ENCODE measurements around the gene PRKAG2.

Gene PRKAG2

DNA sequence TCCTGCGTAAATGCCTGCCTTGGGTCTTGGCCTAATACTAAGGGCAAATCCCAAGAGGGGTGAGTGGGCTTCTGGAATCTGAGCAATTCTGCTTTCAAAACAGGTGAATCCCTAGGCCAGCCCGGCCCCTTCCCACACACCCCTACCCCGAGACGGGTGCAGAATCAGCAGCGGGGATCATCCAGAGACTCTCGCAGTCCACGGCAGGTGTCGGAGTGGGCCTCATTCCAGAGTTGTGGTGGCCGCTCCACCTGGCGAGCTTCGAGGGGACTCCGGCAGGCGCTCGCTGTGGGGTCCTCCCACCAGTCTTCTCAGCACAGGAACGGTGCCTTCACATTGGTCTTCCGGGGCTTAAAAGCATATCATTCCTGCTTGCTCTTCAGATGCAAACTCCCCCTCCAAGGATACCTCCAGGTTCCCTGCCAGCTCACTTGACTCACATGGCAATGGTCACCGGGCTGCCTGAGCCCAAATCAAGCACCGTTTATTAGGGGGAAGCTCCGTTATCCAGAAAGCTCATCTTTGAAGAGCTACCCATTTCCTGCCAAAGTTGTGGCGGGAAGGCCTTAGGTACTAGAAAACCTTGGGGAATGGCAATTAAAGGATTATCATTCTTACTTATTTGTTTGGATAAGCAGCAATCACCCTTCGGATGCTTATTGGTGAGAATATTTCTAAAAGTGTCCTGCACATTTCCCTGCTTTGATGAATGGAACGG is 67.6 kb downstream of the PRKAG2 start:
- Histone ChIP-seq H3K4me1 (ENCODE audit: insufficient read depth, low read length, severe bottlenecking) (no peaks in the 10 kb centered on the region), H3K9me2 (ENCODE audit: low read depth, low read length) (no peaks in the 10 kb centered on the region), H3K79me2 (ENCODE audit: insufficient read depth, low read length) (no peaks in the 10 kb centered on the region), H3K9ac (ENCODE audit: low read length) (no peak overlapping the region), H4K20me1 (ENCODE audit: insufficient read depth, low read length) (no peaks in the 10 kb centered on the region), H3F3A (ENCODE audit: insufficient read depth, low read length) (no peaks in the 10 kb centered on the region), H3K27ac (ENCODE audit: low read depth, low read length, poor library complexity, severe bottlenecking) (no peak overlapping the region), H3K4me2 (ENCODE audit: low read length) (no peak overlapping the region), H3K27me3 (ENCODE audit: insufficient read depth, low read length) (peaks cover 14% of the 10 kb centered on the region), H3K9me3 (ENCODE audit: low read length) (no peaks in the 10 kb centered on the region), H2AFZ (ENCODE audit: low read length) (no peak overlapping the region), H3K4me3 (ENCODE audit: low read depth, low read length, poor library complexity, severe bottlenecking) (no peak overlapping the region), H3K36me3 (ENCODE audit: insufficient read depth, low read length) (no peaks in the 10 kb centered on the region)
- TF ChIP-seq EZH2 (IDR thresholded peaks at IDR 0.05; ENCODE audit: borderline replicate concordance, low read length), result no peak
- TF ChIP-seq, protein P1, sequence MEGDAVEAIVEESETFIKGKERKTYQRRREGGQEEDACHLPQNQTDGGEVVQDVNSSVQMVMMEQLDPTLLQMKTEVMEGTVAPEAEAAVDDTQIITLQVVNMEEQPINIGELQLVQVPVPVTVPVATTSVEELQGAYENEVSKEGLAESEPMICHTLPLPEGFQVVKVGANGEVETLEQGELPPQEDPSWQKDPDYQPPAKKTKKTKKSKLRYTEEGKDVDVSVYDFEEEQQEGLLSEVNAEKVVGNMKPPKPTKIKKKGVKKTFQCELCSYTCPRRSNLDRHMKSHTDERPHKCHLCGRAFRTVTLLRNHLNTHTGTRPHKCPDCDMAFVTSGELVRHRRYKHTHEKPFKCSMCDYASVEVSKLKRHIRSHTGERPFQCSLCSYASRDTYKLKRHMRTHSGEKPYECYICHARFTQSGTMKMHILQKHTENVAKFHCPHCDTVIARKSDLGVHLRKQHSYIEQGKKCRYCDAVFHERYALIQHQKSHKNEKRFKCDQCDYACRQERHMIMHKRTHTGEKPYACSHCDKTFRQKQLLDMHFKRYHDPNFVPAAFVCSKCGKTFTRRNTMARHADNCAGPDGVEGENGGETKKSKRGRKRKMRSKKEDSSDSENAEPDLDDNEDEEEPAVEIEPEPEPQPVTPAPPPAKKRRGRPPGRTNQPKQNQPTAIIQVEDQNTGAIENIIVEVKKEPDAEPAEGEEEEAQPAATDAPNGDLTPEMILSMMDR (IDR thresholded peaks at IDR 0.05; ENCODE audit: low read length), result no peak

GRCh38 chr7:151808400-151809145 is 68.3 kb downstream of the PRKAG2 start:
- Histone ChIP-seq H3K9me2 (ENCODE audit: low read depth, low read length) (no peaks in the 10 kb centered on the region), H3K27me3 (ENCODE audit: insufficient read depth, low read length) (peaks cover 17% of the 10 kb centered on the region), H2AFZ (ENCODE audit: low read length) (no peak overlapping the region), H3K4me2 (ENCODE audit: low read length) (no peak overlapping the region), H3F3A (ENCODE audit: insufficient read depth, low read length) (no peaks in the 10 kb centered on the region), H4K20me1 (ENCODE audit: insufficient read depth, low read length) (no peaks in the 10 kb centered on the region), H3K9me3 (ENCODE audit: low read length) (no peaks in the 10 kb centered on the region), H3K4me1 (ENCODE audit: insufficient read depth, low read length, severe bottlenecking) (no peaks in the 10 kb centered on the region), H3K27ac (ENCODE audit: low read depth, low read length, poor library complexity, severe bottlenecking) (no peak overlapping the region), H3K9ac (ENCODE audit: low read length) (no peak overlapping the region), H3K79me2 (ENCODE audit: insufficient read depth, low read length) (no peaks in the 10 kb centered on the region), H3K36me3 (ENCODE audit: insufficient read depth, low read length) (no peaks in the 10 kb centered on the region), H3K4me3 (ENCODE audit: low read depth, low read length, poor library complexity, severe bottlenecking) (no peak overlapping the region)
- no peak for TF ChIP-seq EZH2 (IDR thresholded peaks at IDR 0.05; ENCODE audit: borderline replicate concordance, low read length)
- TF ChIP-seq, protein P1 (IDR thresholded peaks at IDR 0.05; ENCODE audit: low read length), result no peak

GRCh38 chr7:151807846-151808245 is 69.1 kb downstream of the PRKAG2 start:
- Histone ChIP-seq H3K9me2 (ENCODE audit: low read depth, low read length) (no peaks in the 10 kb centered on the region), H3F3A (ENCODE audit: insufficient read depth, low read length) (no peaks in the 10 kb centered on the region)

More at GRCh38 chr7:151807846-151808245, 69.1 kb downstream of the PRKAG2 start:
- H3K9me3 ChIP-seq (ENCODE audit: low read length), result no peaks in the 10 kb centered on the region
- H3K27me3 ChIP-seq (ENCODE audit: insufficient read depth, low read length), result peaks cover 17% of the 10 kb centered on the region
- H3K4me1 ChIP-seq (ENCODE audit: insufficient read depth, low read length, severe bottlenecking), result no peaks in the 10 kb centered on the region
- H4K20me1 ChIP-seq (ENCODE audit: insufficient read depth, low read length), result no peaks in the 10 kb centered on the region
- no peak overlapping the region for H3K9ac ChIP-seq (ENCODE audit: low read length)
- H3K27ac ChIP-seq (ENCODE audit: low read depth, low read length, poor library complexity, severe bottlenecking), result no peak overlapping the region
- H3K79me2 ChIP-seq (ENCODE audit: insufficient read depth, low read length), result no peaks in the 10 kb centered on the region
- no peak overlapping the region for H2AFZ ChIP-seq (ENCODE audit: low read length)
- H3K4me2 ChIP-seq (ENCODE audit: low read length), result no peak overlapping the region
- TF ChIP-seq EZH2 (IDR thresholded peaks at IDR 0.05; ENCODE audit: borderline replicate concordance, low read length), result no peak
- TF ChIP-seq, protein P1 (IDR thresholded peaks at IDR 0.05; ENCODE audit: low read length), result no peak
- H3K4me3 ChIP-seq (ENCODE audit: low read depth, low read length, poor library complexity, severe bottlenecking), result no peak overlapping the region
- H3K36me3 ChIP-seq (ENCODE audit: insufficient read depth, low read length), result no peaks in the 10 kb centered on the region

Data from OCI-LY1 (cell line).